Activated CD8-positive, alpha-beta T cell treated with anti-CD3 and anti-CD28 coated beads for 36 hours (primary cell): ENCODE data around the gene CDK5RAP1. TPM values are rescaled to one million over a fixed set of nuclear protein-coding genes. Genes with fewer than 3 reads are reported as not detected.
A peak's percentile ranks its signal among the peaks of the same experiment; 100 is the strongest.

Experiments
- ATAC-seq: fragments of 200-7000 bp; cut with Tn5 transposase; one replicate; pipeline ENCODE4 v1.10.0; 2021; ENCODE audit warnings: mild to moderate bottlenecking, moderate library complexity
- CTCF ChIA-PET: fragments of 350-600 bp; sonication (Branson Sonifier 250); formaldehyde crosslinking; loops from one replicate; lab custom pipeline; 2021; ENCODE audit warnings: antibody characterized with exemption; lab: Charles Lee
- POLR2A ChIA-PET: fragments of 350-600 bp; sonication (Branson Sonifier 250); formaldehyde crosslinking; loops from one replicate; lab custom pipeline; 2021; ENCODE audit warnings: antibody characterized with exemption; lab: Charles Lee
- DNase-seq: peaks from one replicate; pipeline ENCODE4 v3.0.0-alpha.2; 2020
- H3K27ac Mint-ChIP-seq: one replicate; pipeline ENCODE4 v1.8.0; 2021; ENCODE audit warnings: mild to moderate bottlenecking, mixed read lengths
- H3K27me3 Mint-ChIP-seq: one replicate; pipeline ENCODE4 v1.8.0; 2021; ENCODE audit warnings: mixed read lengths
- H3K36me3 Mint-ChIP-seq: one replicate; pipeline ENCODE4 v1.8.0; 2021; ENCODE audit warnings: low read depth, mixed read lengths
- H3K4me1 Mint-ChIP-seq: one replicate; pipeline ENCODE4 v1.8.0; 2021; ENCODE audit warnings: low read depth, mixed read lengths
- H3K4me3 Mint-ChIP-seq: one replicate; pipeline ENCODE4 v1.8.0; 2021; ENCODE audit warnings: mild to moderate bottlenecking, moderate library complexity, mixed read lengths
- H3K9me3 Mint-ChIP-seq: one replicate; pipeline ENCODE4 v1.8.0; 2021; ENCODE audit warnings: mixed read lengths
- CTCF ChIP-seq: fragments of 200-600 bp; IDR thresholded peaks from one replicate; pipeline ENCODE4 v1.8.0; 2022; ENCODE audit warnings: antibody characterized with exemption, mild to moderate bottlenecking
- intact Hi-C: fragments of 100-400 bp; cut with micrococcal nuclease; formaldehyde crosslinking; loops from one replicate; pipeline ENCODE4 v1.10.0; 2022
- total RNA-seq, 2 experiments: library from RNA; stranded (reverse); gene quantifications; one replicate each; pipeline ENCODE4 v1.2.3, GENCODE V29; 2021

Gene CDK5RAP1
- total RNA-seq, result 10 to 100 TPM; 35.4 to 38.2 TPM

- intact Hi-C loops, result no loop called here
- Mint-ChIP-seq H3K36me3 (peaks cover 1% of the 10 kb centered on the region), H3K27ac (peak within 1 kb of the TSS; percentile 95), H3K9me3 (no peaks in the 10 kb centered on the region), H3K4me1 (peaks cover 44% of the 10 kb centered on the region), H3K27me3 (no peaks in the 10 kb centered on the region), H3K4me3 (peak within 1 kb of the TSS; percentile 84)
- ATAC-seq (peak; percentile 97), DNase-seq (peak; percentile 93)
- TF ChIP-seq CTCF, result no peak
- ChIA-PET CTCF (interaction anchor here (0.9 to 1.8 kb wide), 6 partner anchors 14 to 268 kb away, joined by 3 to 11 read pairs (median 4); partner anchors contain the start of gene SNTA1), POLR2A (interaction anchor here (0.6 to 1.0 kb wide), 4 partner anchors 25 to 45 kb away, joined by 3 to 5 read pairs (median 4); no protein-coding TSS in a partner anchor)
Observed at GRCh38 chr20:33401184-33401920, at the start of gene CDK5RAP1. Gene CDK5RAP1 (minus strand): TSS chr20:33401519. CDS start chr20:33397064, 4,455 bp downstream.

DNA sequence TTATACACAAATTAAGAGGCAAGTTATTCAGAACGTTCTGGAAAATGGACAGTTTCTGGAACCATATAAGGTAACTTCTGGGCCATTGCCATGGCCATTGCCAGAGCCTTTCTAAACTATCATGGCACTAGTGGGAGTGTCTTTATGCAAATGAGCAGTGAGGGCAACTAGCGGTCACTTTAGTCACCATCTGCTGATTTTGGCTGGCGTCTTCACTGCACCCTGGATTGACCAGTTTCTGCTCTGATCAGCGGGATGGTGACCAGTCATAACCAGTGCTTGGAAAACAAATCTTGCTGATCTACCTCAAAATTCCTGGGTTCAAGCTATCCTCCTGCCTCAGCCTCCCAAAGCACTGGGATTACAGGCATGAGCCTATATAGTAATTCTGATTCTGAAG lies 49.5 kb upstream of the CDK5RAP1 start:
- Mint-ChIP-seq H3K4me3 (no peak overlapping the region), H3K9me3 (no peaks in the 10 kb centered on the region), H3K27me3 (no peaks in the 10 kb centered on the region), H3K4me1 (no peaks in the 10 kb centered on the region), H3K36me3 (no peaks in the 10 kb centered on the region), H3K27ac (no peak overlapping the region)
- intact Hi-C loops, result no loop called here
- ATAC-seq (no peak), DNase-seq (no peak)
- CTCF ChIA-PET, result no interaction called here
- POLR2A ChIA-PET, result no interaction called here
- no peak for TF ChIP-seq CTCF

- TF ChIP-seq CTCF, result no peak
- ATAC-seq (no peak), DNase-seq (no peak)
- ChIA-PET POLR2A (interaction anchor here (0.6 to 1.0 kb wide), 3 partner anchors 45 to 218 kb away, joined by 3 to 4 read pairs (median 4); partner anchors contain the start of gene CDK5RAP1), CTCF (interaction anchor here (1.0 to 4.3 kb wide), 4 partner anchors 8 to 221 kb away, joined by 3 to 30 read pairs (median 6); partner anchors contain the start of gene ACTL10)
- Mint-ChIP-seq H3K9me3 (no peaks in the 10 kb centered on the region), H3K36me3 (no peaks in the 10 kb centered on the region), H3K4me1 (peaks cover 12% of the 10 kb centered on the region), H3K4me3 (no peak overlapping the region), H3K27ac (no peak overlapping the region), H3K27me3 (no peaks in the 10 kb centered on the region)
- intact Hi-C loops, result no loop called here
Observed at GRCh38 chr20:33445881-33446625, 44.7 kb upstream of the CDK5RAP1 start.

DNA sequence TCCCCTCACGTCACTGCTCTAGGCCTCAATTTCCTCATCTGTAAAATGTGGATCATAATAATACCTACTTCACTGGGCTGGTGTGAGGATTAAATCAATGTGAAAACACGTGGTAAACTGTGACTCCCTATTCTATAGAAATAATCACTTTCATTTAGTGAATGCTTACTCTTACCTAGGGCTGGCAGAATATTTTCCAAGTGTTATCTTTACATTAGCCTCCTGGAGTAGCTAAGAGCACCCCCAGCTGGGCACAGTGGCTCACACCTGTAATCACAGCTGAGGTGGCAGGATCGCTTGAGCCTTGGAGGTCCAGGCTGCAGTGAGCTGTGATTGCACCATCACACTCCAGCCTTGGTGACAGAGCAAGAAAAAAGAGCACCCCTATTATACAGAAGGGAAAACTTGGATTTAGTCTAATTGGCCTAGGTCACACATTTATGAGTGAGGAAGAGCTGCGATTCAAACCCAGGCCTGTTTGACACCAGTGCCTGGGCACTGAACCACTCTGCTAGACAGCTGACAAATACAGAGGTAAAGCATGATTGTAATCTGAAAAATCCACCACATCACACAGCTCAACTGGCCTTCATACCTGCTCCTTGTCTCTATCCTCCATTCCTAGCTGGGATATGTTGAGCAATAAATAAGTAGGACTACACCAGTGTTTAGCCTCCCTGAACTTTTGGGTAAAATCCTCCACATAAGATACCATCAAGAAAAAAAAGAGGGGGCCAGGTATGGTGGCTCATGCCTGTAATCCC lies 43.7 kb upstream of the CDK5RAP1 start:
- peak; percentile 43 for TF ChIP-seq CTCF
- H3K27me3 Mint-ChIP-seq, result no peaks in the 10 kb centered on the region
- ATAC-seq (peak; percentile 28), DNase-seq (peak; percentile 66)
- no peaks in the 10 kb centered on the region for H3K36me3 Mint-ChIP-seq
- ChIA-PET CTCF (interaction anchor here (0.7 to 4.3 kb wide), 10 partner anchors 9 to 222 kb away, joined by 3 to 30 read pairs (median 5); partner anchors contain the start of genes ACTL10, CBFA2T2 and CDK5RAP1), POLR2A (interaction anchor here (1.0 to 2.1 kb wide), 6 partner anchors 43 to 224 kb away, joined by 3 to 11 read pairs (median 4); partner anchors contain the start of genes ACTL10, CBFA2T2 and CDK5RAP1)
- H3K9me3 Mint-ChIP-seq, result no peaks in the 10 kb centered on the region
- H3K4me3 Mint-ChIP-seq, result peak overlapping the region; percentile 83
- intact Hi-C loops, result no loop called here
- peak overlapping the region; percentile 76 for H3K27ac Mint-ChIP-seq
- peaks cover 12% of the 10 kb centered on the region for H3K4me1 Mint-ChIP-seq
